GM13977 (cell line): ENCODE measurements around the gene TLE1.
A peak's percentile ranks its signal among the peaks of the same experiment; 100 is the strongest.

Source experiments
- DNase-seq: peaks from one replicate; pipeline ENCODE4 v3.0.0; 2012; ENCODE audit warnings: low spot score
- CTCF ChIP-seq: IDR thresholded peaks from 2 replicates; pipeline ENCODE4 v1.5.1; 2012; ENCODE audit warnings: mild to moderate bottlenecking, control low read depth; ENCODE audit not compliant: insufficient read depth; ENCODE audit errors: extremely low read depth, missing control alignments
- in situ Hi-C: fragments of 300-500 bp; cut with MboI; formaldehyde crosslinking; loops from one replicate; pipeline ENCODE4 v1.12.0; 2022; ENCODE audit warnings: low sequenced_read_pairs, low pct_unique_long_range_greater_than_20kb, mixed read lengths, inconsistent platforms; ENCODE audit not compliant: unreplicated experiment

The TLE1 gene

GRCh38 chr9:81686614-81687520 lies 2.5 kb downstream of the TLE1 start:
- peak; percentile 49 for DNase-seq
- in situ Hi-C loops, result no loop called here
- TF ChIP-seq CTCF, result no peak

- TF ChIP-seq CTCF, result no peak
- in situ Hi-C loops, result no loop called here
- DNase-seq, result no peak
Measured at GRCh38 chr9:81685763-81686613, 3.4 kb downstream of the TLE1 start.

GRCh38 chr9:81684635-81685034 lies 4.7 kb downstream of the TLE1 start:
- no peak for TF ChIP-seq CTCF
- no peak for DNase-seq
- in situ Hi-C loops, result no loop called here

GRCh38 chr9:81683704-81684103 lies 5.6 kb downstream of the TLE1 start:
- no peak for DNase-seq
- in situ Hi-C loops, result no loop called here
- TF ChIP-seq CTCF, result no peak

- in situ Hi-C loops, result no loop called here
- TF ChIP-seq CTCF, result no peak
- DNase-seq, result no peak
Measured at GRCh38 chr9:81683238-81683637, 6.1 kb downstream of the TLE1 start.

- in situ Hi-C loops, result no loop called here
- no peak for TF ChIP-seq CTCF
- no peak for DNase-seq
Measured at GRCh38 chr9:81682797-81683196, 6.5 kb downstream of the TLE1 start.
